Stimulated activated CD4-positive, alpha-beta T cell treated with anti-CD3 and anti-CD28 coated beads, Interleukin-1b, Interleukin-23, amount 100 ng/mL, for 1 hour (primary cell): ENCODE data around the gene ANO10.

Source experiments
- DNase-seq, 2 donors: peaks; one replicate each; pipeline ENCODE4 v3.0.0-alpha.2; 2020; ENCODE audit warnings: low read depth in 2 of 2

ANO10 gene

DNA sequence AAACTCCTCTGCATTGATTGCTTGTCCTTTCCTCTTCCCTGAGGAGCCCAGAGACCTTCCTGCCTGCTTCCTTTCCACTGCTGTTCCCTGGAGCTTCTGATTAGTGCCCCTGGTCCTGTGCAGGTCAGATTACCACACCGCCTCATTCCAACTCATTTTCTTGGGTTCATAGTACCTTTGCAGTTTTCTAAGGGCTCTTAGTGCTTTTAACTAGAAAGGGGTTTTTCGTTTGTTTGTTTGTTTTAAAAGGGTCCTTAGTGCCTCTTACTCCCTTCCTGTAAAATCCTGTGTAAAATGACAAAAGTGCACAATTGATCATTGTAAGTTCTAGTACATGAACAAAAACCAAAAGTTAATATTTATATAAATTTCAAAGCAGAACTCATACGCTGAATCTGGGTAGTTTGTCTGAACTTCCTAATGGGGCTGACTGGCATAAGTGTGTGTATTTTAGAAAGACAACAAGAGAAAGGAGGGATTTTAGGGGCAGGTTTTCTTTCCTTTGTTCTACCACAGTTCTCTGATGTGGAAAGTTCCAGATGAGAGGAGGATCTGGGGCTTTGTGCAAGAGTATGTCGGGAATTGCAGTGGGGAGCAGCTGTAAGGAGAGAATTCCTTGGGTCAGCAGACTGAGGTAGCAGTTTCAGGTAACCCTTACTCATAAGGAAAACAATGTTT is 304.9 kb downstream of the ANO10 start:
- DNase-seq, result no peak
